HG03196 (cell line): ENCODE data around the gene SIGLECL1.
"Not testable (repeated sequence)": the region's sequence is repeated elsewhere in the genome, so short reads cannot be mapped to it uniquely, and the experiment has no call there.

Source experiments
- ATAC-seq: cut with Tn5 transposase; IDR thresholded peaks from one replicate; pipeline ENCODE4 v1.9.1; 2021; ENCODE audit not compliant: unreplicated experiment

Gene SIGLECL1

GRCh38 chr19:51250786-51251467, at the start of gene SIGLECL1:
Gene SIGLECL1 (plus strand): TSS chr19:51251080. CDS start chr19:51264073, 12,993 bp downstream.
- ATAC-seq, result no peak

GRCh38 chr19:51201712-51202111, 49.2 kb upstream of the SIGLECL1 start:
- ATAC-seq, result no peak

DNA sequence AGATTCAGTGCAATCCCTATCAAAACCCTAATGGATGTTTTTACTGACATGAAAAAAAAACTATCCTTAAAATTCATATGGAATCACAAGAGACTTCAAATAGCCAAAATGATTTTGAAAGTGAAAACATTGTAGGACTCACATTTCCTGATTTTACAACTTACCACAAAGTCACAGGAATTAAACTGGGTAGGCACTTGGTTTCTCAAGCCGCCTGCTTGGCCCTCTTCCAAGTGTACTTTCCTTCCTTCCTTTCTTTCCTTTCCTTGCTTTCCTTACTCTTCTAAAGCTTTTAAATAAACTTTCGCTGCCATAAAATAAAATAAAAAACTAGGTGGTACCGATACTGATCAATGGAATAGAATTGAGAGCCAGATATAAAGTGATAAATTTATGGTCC, 47.0 kb upstream of the SIGLECL1 start:
- no peak for ATAC-seq

- no peak for ATAC-seq
Observed at GRCh38 chr19:51204321-51204720, 46.6 kb upstream of the SIGLECL1 start.

DNA sequence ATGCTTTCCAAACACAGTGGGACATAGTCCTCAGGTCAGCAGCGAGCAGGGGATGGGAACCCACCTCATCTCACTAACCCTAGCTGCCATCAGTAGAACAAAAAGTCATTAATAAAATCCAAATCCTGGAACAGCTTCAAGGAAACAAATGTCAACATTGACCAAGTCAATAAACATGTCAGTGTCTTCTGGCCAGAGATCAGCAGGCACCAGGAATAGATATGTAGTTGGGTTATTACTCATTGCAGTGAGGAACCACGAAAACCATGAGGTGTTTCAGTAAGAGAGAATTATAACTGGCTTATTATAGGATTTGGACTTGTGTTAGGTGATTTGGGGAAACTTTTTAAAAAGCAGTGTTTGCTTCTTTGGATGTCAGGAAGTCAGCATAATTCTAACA, 43.1 kb upstream of the SIGLECL1 start:
- no peak for ATAC-seq

- ATAC-seq, result no peak
Observed at GRCh38 chr19:51210191-51210784, 40.6 kb upstream of the SIGLECL1 start.

DNA sequence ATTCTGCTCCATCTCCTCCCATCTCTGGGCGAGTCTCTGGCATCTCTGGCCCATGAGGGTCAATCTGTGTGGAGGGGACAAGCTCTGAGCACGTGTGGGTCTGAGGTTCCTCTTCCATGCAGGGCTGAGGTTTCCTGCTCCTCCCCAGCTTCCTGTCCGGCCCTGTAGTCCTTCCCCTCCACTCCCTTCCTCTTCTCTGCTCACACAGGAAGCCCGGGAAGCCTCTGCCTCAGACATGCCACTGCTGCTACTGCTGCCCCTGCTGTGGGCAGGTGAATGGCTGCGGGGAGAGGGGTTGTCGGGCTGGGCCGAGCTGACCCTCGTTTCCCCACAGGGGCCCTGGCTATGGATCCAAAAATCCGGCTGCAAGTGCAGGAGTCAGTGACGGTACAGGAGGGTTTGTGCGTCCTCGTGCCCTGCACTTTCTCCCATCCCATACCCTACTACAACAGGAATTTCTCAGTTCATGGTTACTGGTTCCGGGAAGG, 40.0 kb upstream of the SIGLECL1 start:
- ATAC-seq, result not testable (repeated sequence)

GRCh38 chr19:51211833-51212232, 39.0 kb upstream of the SIGLECL1 start:
- ATAC-seq, result no peak

DNA sequence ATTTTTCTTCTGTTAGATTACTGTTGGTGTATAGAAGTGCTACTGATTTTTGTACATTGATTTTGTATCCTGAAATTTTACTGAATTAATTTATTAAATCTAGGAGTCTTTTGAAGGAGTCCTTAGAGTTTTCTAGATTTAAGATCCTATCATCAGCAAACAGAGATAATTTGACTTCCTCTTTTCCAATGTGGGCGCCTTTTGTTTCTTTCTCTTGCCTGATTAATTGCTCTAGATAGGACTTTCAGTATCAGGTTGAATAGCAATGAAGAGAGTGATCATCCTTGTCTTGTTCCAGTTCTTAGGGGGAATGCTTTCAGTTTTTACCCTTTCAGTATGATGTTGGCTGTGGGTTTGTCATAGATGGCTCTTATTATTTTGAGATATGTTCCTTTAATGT, 31.6 kb upstream of the SIGLECL1 start:
- ATAC-seq, result no peak

GRCh38 chr19:51219971-51220370, 30.9 kb upstream of the SIGLECL1 start:
- ATAC-seq, result no peak

DNA sequence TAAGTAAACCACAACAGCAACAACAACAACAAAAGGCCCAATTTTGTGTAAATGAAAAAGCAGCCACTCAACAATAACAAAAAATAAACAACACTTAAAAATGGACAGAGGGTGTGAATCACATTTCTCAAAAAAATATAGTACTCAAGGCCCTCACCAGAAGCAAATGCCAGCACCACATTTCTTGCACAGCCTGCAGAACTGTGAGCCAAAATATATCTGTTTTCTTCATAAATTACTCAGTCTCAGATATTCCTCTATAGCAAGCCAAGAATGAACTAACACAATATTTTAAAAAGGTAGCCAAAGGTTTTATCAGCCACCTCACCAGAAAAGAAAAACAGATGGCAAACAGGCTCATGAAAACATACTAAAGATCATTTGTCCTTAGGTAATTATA, 29.9 kb upstream of the SIGLECL1 start:
- no peak for ATAC-seq

GRCh38 chr19:51224163-51224641, 26.7 kb upstream of the SIGLECL1 start:
- no peak for ATAC-seq

GRCh38 chr19:51224898-51225393, 25.9 kb upstream of the SIGLECL1 start, which contains the start of gene CD33:
Gene CD33 (plus strand): TSS chr19:51225080. CDS start chr19:51225119, 39 bp downstream.
- not testable (repeated sequence) for ATAC-seq

GRCh38 chr19:51226067-51226466, 24.8 kb upstream of the SIGLECL1 start:
- no peak for ATAC-seq

DNA sequence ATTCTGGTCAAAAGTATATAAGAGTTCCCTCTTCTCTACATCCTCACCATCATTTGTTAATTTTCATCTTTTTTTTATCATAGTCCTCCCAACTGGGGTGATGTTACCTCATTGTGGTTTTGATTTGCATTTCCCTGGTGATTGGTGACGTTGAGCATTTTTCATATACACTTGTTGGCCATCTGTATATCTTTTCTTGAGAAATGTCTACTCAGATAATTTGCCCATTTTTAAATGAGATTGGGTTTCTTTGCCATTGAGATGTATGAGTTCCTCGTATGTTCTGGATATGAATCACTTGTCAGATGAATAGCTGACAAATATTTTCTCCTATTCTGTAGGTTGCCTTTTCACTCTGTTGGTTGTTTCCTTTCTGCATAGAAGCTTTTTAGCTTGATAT, 23.6 kb upstream of the SIGLECL1 start:
- ATAC-seq, result no peak

GRCh38 chr19:51227966-51228365, 22.9 kb upstream of the SIGLECL1 start:
- ATAC-seq, result no peak

DNA sequence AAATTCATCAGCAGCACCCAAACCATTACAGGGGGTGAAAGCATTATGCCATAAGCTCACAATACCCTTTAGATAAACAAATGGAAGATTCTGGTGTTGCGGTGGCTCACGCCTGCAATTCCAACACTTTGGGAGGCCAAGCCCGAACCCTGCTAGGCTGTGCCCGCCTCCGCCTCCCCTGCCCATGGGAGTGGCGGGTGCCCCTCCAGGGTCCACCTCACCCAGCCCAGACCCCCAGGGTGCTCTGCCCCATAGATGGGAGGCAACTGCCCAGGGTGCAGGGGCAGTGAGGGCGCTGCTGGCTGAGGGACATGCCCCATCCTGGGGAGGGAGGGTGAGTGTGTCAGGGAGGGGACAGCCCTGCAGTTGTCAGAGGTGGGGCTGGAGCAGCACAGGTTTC, 10.0 kb upstream of the SIGLECL1 start:
- ATAC-seq, result no peak

GRCh38 chr19:51242881-51243630, 7.8 kb upstream of the SIGLECL1 start:
- no peak for ATAC-seq

- ATAC-seq, result no peak
Observed at GRCh38 chr19:51246164-51246552, 4.7 kb upstream of the SIGLECL1 start.

DNA sequence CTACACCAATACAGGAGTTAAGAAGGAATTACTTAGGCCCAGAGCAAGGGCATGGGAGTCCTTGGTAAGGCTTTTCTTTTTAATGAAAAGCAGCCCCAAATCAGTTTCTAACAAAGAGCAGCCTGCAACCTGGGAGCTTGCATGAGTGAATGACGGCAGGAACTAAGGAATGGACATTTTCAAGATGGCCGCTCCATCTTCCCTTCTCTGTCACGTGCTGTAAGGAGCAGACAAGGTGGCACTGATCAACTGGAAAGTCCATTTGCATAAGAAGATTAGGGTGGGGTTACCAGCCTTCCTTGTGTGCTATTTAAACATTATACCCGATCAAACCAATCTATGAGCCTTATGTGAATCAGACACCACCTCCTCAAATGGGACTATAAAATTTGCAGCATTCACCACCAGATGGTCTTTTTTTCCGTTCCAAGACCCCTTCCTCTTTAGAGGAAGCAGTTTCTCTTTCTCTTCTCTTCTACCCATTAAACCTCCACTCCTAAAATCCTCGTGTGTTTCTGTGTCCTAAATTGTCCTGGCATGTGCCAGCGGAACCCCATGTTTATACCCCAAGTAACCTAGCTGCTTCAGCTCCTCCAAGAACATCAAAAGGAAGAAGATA, 2.8 kb upstream of the SIGLECL1 start:
- ATAC-seq, result no peak

- ATAC-seq, result no peak
Observed at GRCh38 chr19:51251468-51251820, 564 bp downstream of the SIGLECL1 start.
